Gastrocnemius medialis (tissue), 4 donors: ENCODE data around the gene ARL14EPL. TPM values are rescaled to one million over a fixed set of nuclear protein-coding genes. Genes with fewer than 3 reads are reported as not detected.

Source experiments
- ATAC-seq, 2 donors: fragments of 150-250 bp; one replicate each; pipeline ENCODE4 v1.9.1; 2016
- DNase-seq, 2 donors: peaks; one replicate each; pipeline ENCODE4 v3.0.0-alpha.2; 2019
- H3K27ac ChIP-seq, 4 donors: fragments of 200-600 bp; sonication (generic); 1 replicate in 1 of 4; 2 replicates in 3 of 4; pipeline ENCODE4 v1.5.1; 2016 to 2018; ENCODE audit warnings: mild to moderate bottlenecking in 2 of 4, moderate library complexity in 1 of 4
- H3K27me3 ChIP-seq, 3 donors: fragments of 200-600 bp; sonication (generic) in 2 of 3; 1 replicate in 1 of 3; 2 replicates in 2 of 3; pipeline versions ENCODE4 v1.5.1 to v1.6.0; 2016 to 2019; ENCODE audit warnings: mild to moderate bottlenecking in 1 of 3, moderate library complexity in 1 of 3
- H3K36me3 ChIP-seq, 2 donors: fragments of 200-600 bp; sonication (generic) in 1 of 2; one replicate each; pipeline ENCODE4 v1.5.1; 2017 to 2018
- H3K4me1 ChIP-seq, 2 donors: fragments of 200-600 bp; sonication (generic) in 1 of 2; one replicate each; pipeline ENCODE4 v1.5.1; 2016 to 2017; ENCODE audit warnings: mild to moderate bottlenecking in 2 of 2
- H3K4me3 ChIP-seq, 4 donors: fragments of 200-600 bp; sonication (generic) in 3 of 4; 1 replicate in 1 of 4; 2 replicates in 3 of 4; pipeline ENCODE4 v1.5.1; 2016 to 2019; ENCODE audit warnings: mild to moderate bottlenecking in 2 of 4
- H3K9me3 ChIP-seq, 3 donors: fragments of 200-600 bp; sonication (generic) in 2 of 3; 1 replicate in 1 of 3; 2 replicates in 2 of 3; pipeline ENCODE4 v1.5.1; 2016 to 2019
- POLR2A ChIP-seq, 2 donors: fragments of 450-650 bp; IDR thresholded peaks; one replicate each; pipeline ENCODE4 v1.6.1; 2017; ENCODE audit warnings: antibody characterized with exemption in 2 of 2, mild to moderate bottlenecking in 2 of 2, moderate library complexity in 2 of 2
- in situ Hi-C, 4 donors: fragments of 200-750 bp; cut with MboI; loops; one replicate each; pipeline versions ENCODE4 v1.15.0 to v1.8.0; 2017; ENCODE audit warnings: low sequenced_read_pairs in 4 of 4
- intact Hi-C: fragments of 100-400 bp; cut with DNase I; formaldehyde crosslinking; loops from one replicate; pipeline ENCODE4 v1.15.1; 2023; ENCODE audit warnings: low total_unique reads
- total RNA-seq, 4 donors: library from RNA; depleted of rRNA; stranded (reverse); fragments of >200 nt; gene quantifications; one replicate each; pipeline versions ENCODE4 v1.1.0 to v1.2.3, GENCODE V29; 2016
- TF ChIP-seq, protein P1 (sequence below), 5 experiments: fragments of 450-650 bp in 3 of 5; fragments of 200-600 bp in 2 of 5; sonication (generic) in 2 of 5; IDR thresholded peaks in 4 of 5; conservative IDR thresholded peaks in 1 of 5; 1 replicate in 4 of 5; 2 replicates in 1 of 5; pipeline ENCODE4 v1.5.1; 2016 to 2019; ENCODE audit warnings: antibody characterized with exemption in 5 of 5, mild to moderate bottlenecking in 3 of 5, moderate library complexity in 3 of 5

The ARL14EPL gene
- total RNA-seq, 4 donors from 2014 or later: 0.11 to 0.82 TPM; not detected in 2

DNA sequence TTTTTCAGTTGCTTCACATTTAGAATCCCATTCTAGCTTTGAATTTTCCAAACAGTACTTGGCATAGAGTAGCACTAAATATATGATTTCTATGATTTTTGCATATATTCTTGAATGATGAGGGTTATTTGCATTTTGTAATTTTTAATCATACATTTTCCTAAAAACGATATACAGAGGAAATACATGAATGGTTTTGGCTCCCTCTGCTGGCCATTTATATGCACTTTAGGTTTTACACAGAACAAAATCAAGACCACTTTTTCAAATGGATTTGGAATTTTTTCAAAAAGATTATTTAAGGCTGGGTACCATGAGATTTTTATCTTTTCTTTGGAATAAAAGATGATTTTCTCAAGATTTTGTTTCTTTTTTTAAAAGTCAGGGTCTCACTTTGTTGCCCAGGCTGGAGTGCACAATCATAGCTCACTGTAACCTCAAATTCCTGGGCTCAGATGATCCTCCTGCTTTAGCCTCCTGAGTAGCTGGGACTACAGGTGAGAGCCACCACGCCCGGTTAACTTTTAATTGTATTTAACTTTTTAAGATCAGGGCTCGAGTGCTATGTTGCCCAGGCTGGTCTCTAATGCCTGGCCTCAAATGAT, 35.9 kb downstream of the ARL14EPL start:
- ATAC-seq (no peak), DNase-seq (no peak)
- H3K27ac ChIP-seq: no peak overlapping the region
- intact Hi-C loops (loop anchor here (2.0 kb wide), 1 partner anchor 433 kb away; no protein-coding TSS in a partner anchor), in situ Hi-C loops (loop anchor here in 2 of 4 donors (25.0 kb wide), 2 partner anchors 181 to 781 kb away; partner anchors contain the start of gene CCDC112 (in 1 of the 2))
- H3K9me3 ChIP-seq: no peaks in the 10 kb centered on the region
- H3K4me3 ChIP-seq: no peak overlapping the region
- no peak for TF ChIP-seq POLR2A (IDR thresholded peaks at IDR 0.05)
- TF ChIP-seq, protein P1, sequence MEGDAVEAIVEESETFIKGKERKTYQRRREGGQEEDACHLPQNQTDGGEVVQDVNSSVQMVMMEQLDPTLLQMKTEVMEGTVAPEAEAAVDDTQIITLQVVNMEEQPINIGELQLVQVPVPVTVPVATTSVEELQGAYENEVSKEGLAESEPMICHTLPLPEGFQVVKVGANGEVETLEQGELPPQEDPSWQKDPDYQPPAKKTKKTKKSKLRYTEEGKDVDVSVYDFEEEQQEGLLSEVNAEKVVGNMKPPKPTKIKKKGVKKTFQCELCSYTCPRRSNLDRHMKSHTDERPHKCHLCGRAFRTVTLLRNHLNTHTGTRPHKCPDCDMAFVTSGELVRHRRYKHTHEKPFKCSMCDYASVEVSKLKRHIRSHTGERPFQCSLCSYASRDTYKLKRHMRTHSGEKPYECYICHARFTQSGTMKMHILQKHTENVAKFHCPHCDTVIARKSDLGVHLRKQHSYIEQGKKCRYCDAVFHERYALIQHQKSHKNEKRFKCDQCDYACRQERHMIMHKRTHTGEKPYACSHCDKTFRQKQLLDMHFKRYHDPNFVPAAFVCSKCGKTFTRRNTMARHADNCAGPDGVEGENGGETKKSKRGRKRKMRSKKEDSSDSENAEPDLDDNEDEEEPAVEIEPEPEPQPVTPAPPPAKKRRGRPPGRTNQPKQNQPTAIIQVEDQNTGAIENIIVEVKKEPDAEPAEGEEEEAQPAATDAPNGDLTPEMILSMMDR (IDR thresholded peaks at IDR 0.05 in 4 of 5, conservative IDR thresholded peaks at IDR 0.05 in 1 of 5): peak; percentile 54 to 83 (median 81)
- no peaks in the 10 kb centered on the region for H3K36me3 ChIP-seq
- H3K4me1 ChIP-seq: no peaks in the 10 kb centered on the region
- H3K27me3 ChIP-seq: peaks cover 0 to 3% (median 0%) of the 10 kb centered on the region in 3 donors

DNA sequence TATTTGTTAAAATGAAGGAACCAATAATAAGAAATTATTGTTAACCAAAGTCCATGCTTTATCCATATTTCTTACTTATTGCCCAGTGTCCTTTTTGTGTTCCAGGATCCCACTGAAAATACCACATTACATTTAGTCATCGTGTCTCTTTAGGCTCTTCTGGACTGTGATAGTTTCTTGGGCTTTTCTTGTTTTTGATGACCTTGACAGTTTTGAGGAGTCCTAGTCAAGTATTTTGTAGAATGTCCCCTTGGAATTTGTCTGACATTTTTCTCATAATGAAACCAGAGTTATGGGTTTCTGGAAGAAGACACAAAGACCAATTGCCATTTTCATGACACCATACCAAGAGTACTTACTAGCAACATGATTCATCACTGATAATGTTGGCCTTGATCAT, 38.9 kb downstream of the ARL14EPL start:
- Histone ChIP-seq H3K36me3 (no peaks in the 10 kb centered on the region), H3K4me1 (no peaks in the 10 kb centered on the region), H3K4me3 (no peak overlapping the region), H3K27me3 (peaks cover 0 to 3% (median 0%) of the 10 kb centered on the region in 3 donors), H3K27ac (no peak overlapping the region), H3K9me3 (no peaks in the 10 kb centered on the region)
- ATAC-seq (no peak), DNase-seq (no peak)
- intact Hi-C loops (no loop called here), in situ Hi-C loops (loop anchor here in 2 of 4 donors (25.0 kb wide), 2 partner anchors 184 to 784 kb away; partner anchors contain the start of gene CCDC112 (in 1 of the 2))
- TF ChIP-seq, protein P1 (IDR thresholded peaks at IDR 0.05 in 4 of 5, conservative IDR thresholded peaks at IDR 0.05 in 1 of 5): no peak
- no peak for TF ChIP-seq POLR2A (IDR thresholded peaks at IDR 0.05)

DNA sequence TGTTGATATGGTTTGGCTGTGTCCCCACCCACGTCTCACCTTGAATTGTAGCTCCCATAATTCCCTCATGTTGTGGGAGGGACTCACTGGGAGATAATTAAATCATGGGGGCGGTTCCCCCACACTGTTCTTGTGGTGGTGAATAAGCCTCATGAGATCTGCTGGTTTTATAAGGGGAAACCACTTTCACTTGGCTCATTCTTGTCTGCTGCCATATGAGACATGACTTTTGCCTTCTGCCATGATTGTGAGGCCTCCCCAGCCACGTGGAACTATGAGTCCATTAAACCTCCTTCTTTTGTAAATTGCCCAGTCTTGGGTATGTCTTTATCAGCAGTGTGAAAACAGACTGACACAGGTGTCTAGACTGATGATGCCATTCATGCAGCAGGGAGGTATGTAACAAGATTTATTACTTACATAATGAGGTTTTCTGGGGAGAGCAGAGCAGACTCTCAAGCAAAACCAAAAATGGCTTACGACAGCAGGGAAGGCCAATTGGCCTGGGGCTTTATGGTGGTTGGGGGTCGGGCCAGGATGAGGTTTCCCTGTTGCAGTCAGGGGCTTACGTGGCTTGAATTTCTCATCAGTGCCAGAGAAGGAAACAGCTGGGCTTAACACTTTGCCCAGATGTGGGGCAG, 43.0 kb downstream of the ARL14EPL start:
- Histone ChIP-seq H3K27me3 (no peaks in the 10 kb centered on the region), H3K27ac (no peak overlapping the region), H3K4me3 (no peak overlapping the region), H3K36me3 (no peaks in the 10 kb centered on the region), H3K9me3 (no peaks in the 10 kb centered on the region), H3K4me1 (no peaks in the 10 kb centered on the region)
- ATAC-seq (no peak), DNase-seq (no peak)
- in situ Hi-C loops: loop anchor here in 1 of 4 donors (25.0 kb wide), 1 partner anchor 788 kb away; the partner anchor contains the start of gene CCDC112
- TF ChIP-seq, protein P1 (IDR thresholded peaks at IDR 0.05 in 4 of 5, conservative IDR thresholded peaks at IDR 0.05 in 1 of 5): no peak
- TF ChIP-seq POLR2A (IDR thresholded peaks at IDR 0.05): no peak
- intact Hi-C loops: no loop called here

DNA sequence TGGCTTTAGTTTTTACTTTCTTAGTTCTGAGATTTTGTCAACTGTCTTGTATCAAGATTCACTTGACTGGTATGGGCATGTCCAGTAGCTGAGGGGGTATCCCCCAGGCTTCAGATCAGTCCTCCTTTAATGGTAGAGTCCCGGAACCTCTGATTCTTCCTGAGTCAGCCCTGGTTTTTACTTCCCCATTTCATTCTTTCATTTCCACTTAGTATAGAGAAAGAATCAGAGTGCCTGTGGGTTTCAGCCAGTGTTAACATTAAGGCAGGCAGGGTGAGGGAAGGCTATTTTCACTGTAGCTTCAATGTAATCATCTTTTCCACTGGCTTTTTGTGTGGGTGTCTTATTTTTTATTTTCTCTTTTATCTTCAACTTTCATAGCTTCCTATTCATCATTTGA, 44.2 kb downstream of the ARL14EPL start:
- no peak overlapping the region for H3K27ac ChIP-seq
- no peaks in the 10 kb centered on the region for H3K9me3 ChIP-seq
- H3K27me3 ChIP-seq: no peaks in the 10 kb centered on the region
- no peak overlapping the region for H3K4me3 ChIP-seq
- intact Hi-C loops: no loop called here
- no peaks in the 10 kb centered on the region for H3K4me1 ChIP-seq
- in situ Hi-C loops: loop anchor here in 1 of 4 donors (25.0 kb wide), 1 partner anchor 789 kb away; the partner anchor contains the start of gene CCDC112
- ATAC-seq (no peak), DNase-seq (no peak)
- no peak for TF ChIP-seq POLR2A (IDR thresholded peaks at IDR 0.05)
- TF ChIP-seq, protein P1 (IDR thresholded peaks at IDR 0.05 in 4 of 5, conservative IDR thresholded peaks at IDR 0.05 in 1 of 5): no peak
- H3K36me3 ChIP-seq: no peaks in the 10 kb centered on the region
